ENCODE data around the gene DDX25. TPM values are rescaled to one million over a fixed set of nuclear protein-coding genes. Genes with fewer than 3 reads are reported as not detected.

DDX25 gene
- total RNA-seq, 2 donors from 2014 or later = 0.26 TPM; not detected in 1

DNA sequence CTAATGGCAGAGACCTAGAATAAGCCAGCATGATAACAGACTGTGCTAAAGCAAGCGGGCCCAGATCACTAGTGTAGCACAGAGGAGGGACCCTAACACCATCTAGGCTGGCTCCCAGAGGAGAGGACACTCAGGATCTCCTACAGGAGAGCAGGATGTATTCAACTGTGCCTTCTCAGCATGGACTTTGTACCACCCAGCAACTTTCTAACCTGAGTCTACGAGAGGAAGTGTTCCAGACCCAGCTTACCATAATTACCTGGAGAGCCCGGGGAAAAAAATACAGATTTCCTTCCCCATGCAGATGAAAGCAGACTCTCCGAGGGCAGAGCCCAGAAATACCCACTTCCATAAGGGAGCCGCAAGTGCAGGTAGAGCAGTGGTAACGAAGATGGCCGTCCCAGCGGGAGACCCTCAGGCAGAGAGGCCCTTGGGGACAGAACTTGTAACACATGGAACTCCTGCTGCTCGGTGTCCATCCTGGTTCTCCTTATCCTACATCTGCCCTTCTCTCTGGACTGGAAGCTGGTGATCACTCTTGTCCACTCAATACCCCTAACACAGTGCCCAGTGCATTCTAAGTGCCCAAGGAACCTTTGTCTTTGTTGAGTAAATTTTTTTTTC, 20.2 kb downstream of the DDX25 start:
- no peak overlapping the region for H3K4me3 ChIP-seq
- H3K9me3 ChIP-seq = no peaks in the 10 kb centered on the region
- ATAC-seq = no peak
- no peak overlapping the region for H3K27ac ChIP-seq
- H3K4me1 ChIP-seq = peaks cover 11% of the 10 kb centered on the region
- TF ChIP-seq, protein P1, sequence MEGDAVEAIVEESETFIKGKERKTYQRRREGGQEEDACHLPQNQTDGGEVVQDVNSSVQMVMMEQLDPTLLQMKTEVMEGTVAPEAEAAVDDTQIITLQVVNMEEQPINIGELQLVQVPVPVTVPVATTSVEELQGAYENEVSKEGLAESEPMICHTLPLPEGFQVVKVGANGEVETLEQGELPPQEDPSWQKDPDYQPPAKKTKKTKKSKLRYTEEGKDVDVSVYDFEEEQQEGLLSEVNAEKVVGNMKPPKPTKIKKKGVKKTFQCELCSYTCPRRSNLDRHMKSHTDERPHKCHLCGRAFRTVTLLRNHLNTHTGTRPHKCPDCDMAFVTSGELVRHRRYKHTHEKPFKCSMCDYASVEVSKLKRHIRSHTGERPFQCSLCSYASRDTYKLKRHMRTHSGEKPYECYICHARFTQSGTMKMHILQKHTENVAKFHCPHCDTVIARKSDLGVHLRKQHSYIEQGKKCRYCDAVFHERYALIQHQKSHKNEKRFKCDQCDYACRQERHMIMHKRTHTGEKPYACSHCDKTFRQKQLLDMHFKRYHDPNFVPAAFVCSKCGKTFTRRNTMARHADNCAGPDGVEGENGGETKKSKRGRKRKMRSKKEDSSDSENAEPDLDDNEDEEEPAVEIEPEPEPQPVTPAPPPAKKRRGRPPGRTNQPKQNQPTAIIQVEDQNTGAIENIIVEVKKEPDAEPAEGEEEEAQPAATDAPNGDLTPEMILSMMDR (IDR thresholded peaks at IDR 0.05) = no peak
- TF ChIP-seq POLR2A (IDR thresholded peaks at IDR 0.05) = no peak
- peaks cover 0 to 4% of the 10 kb centered on the region in 2 donors for H3K27me3 ChIP-seq
- intact Hi-C loops (cut with DNase I) = loop anchor here (5.0 to 10.0 kb wide), 2 partner anchors 120 to 268 kb away; no protein-coding TSS in a partner anchor
- WGBS, 2 donors = 76 to 78% methylated on average over 9 of the region's 9 CpGs
- no peak for DNase-seq
- H3K36me3 ChIP-seq (replicated peaks in 1 of 2; ENCODE audit: insufficient read depth in 1 of 2, low read depth in 2 of 2) = no peaks in the 10 kb centered on the region

DNA sequence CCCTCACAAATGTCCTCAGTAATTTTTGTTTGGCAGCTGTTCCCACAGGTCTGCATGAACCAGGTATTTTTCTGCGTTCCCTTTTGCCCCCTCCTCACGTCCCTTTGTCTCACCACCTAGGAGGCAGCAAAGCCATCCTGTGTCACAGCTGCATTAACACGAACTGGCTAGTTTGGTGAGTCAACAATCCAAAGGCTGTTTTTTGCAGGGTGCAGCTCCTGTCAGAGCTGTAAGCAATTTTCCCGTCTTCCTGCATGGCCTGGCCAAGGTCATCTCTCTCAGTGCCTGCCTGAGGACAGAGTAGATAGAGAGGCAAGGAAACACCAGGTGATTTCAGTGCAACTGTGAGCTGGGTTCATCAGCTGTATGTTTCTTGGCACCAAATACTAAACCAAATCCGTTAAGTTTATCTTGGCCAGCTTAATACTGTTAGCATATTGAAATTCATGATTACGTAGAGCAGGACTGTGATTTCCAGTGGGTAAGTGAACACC, 21.0 kb downstream of the DDX25 start:
- Histone ChIP-seq H3K4me1 (peaks cover 11% of the 10 kb centered on the region), H3K27ac (no peak overlapping the region), H3K36me3 (replicated peaks in 1 of 2; ENCODE audit: insufficient read depth in 1 of 2, low read depth in 2 of 2) (no peaks in the 10 kb centered on the region), H3K4me3 (no peak overlapping the region), H3K27me3 (peaks cover 0 to 8% of the 10 kb centered on the region in 2 donors), H3K9me3 (no peaks in the 10 kb centered on the region)
- no peak for TF ChIP-seq POLR2A (IDR thresholded peaks at IDR 0.05)
- TF ChIP-seq, protein P1 (IDR thresholded peaks at IDR 0.05) = no peak
- intact Hi-C loops (cut with DNase I) = loop anchor here (10.0 kb wide), 1 partner anchor 120 kb away; no protein-coding TSS in a partner anchor
- DNase-seq (peak in 3 of 4 donors; percentile 34 to 51 (median 38)), ATAC-seq (peak; percentile 63)
- WGBS, 2 donors = 20 to 25% methylated on average over 6 of the region's 6 CpGs

DNA sequence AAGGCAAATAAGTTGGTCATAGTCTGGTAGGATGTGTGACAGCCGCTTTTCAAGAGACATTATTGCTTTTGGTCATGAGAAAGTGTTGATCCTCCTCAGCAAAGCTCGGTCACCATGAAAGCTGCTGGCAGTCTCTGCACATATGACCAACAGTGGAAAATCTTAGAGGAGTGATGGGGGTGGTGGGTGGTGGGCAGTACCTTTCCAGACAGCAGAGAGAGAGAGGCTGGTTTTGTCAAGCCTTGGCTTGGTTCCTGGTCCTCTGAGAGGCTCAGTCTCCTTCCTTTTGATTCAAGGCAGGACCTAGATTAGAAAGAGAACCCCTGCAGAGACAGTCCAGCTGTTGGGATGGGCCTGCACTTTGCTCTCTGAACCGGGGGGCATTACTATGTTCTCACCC, 21.5 kb downstream of the DDX25 start:
- TF ChIP-seq POLR2A (IDR thresholded peaks at IDR 0.05) = no peak
- TF ChIP-seq, protein P1 (IDR thresholded peaks at IDR 0.05) = no peak

DNA sequence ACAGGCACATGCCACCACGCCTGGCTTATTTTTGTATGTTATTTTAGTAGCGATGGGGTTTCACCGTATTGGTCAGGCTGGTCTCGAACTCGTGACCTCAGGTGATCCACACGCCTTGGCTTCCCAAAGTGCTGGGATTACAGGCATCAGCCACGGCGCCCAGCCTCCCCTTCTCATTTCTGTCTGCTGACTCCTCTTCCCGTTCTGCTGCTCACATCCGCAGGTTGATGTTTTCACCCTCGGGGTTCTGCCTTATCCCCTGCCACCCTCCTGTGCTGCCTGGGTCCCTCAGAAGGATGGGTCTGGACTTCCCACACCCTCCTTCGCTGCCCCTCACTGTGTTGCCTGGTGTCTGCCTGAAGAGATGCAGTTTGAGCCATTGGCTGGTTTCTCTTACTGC, 22.4 kb downstream of the DDX25 start:
- Histone ChIP-seq H3K27ac (no peak overlapping the region), H3K9me3 (no peaks in the 10 kb centered on the region), H3K36me3 (replicated peaks in 1 of 2; ENCODE audit: insufficient read depth in 1 of 2, low read depth in 2 of 2) (no peaks in the 10 kb centered on the region), H3K4me3 (no peak overlapping the region), H3K4me1 (peaks cover 12% of the 10 kb centered on the region), H3K27me3 (peaks cover 0 to 8% of the 10 kb centered on the region in 2 donors)
- WGBS, 2 donors = 79 to 84% methylated on average over 12 of the region's 12 CpGs
- DNase-seq (no peak), ATAC-seq (no peak)
- intact Hi-C loops (cut with DNase I) = loop anchor here (10.0 kb wide), 1 partner anchor 118 kb away; no protein-coding TSS in a partner anchor
- TF ChIP-seq, protein P1 (IDR thresholded peaks at IDR 0.05) = no peak
- TF ChIP-seq POLR2A (IDR thresholded peaks at IDR 0.05) = no peak

More for the DNA sequence above, 21.5 kb downstream of the DDX25 start:
- no peaks in the 10 kb centered on the region for H3K9me3 ChIP-seq
- ATAC-seq (no peak), DNase-seq (no peak)
- peaks cover 0 to 8% of the 10 kb centered on the region in 2 donors for H3K27me3 ChIP-seq
- intact Hi-C loops (cut with DNase I) = loop anchor here (10.0 kb wide), 1 partner anchor 119 kb away; no protein-coding TSS in a partner anchor
- peaks cover 11% of the 10 kb centered on the region for H3K4me1 ChIP-seq
- no peaks in the 10 kb centered on the region for H3K36me3 ChIP-seq (replicated peaks in 1 of 2; ENCODE audit: insufficient read depth in 1 of 2, low read depth in 2 of 2)
- no peak overlapping the region for H3K4me3 ChIP-seq
- no peak overlapping the region for H3K27ac ChIP-seq
- 52 to 65% methylated on average over 3 of the region's 3 CpGs for WGBS, 2 donors

All from body of pancreas (tissue), 4 donors.